ENCODE data around the gene CCR7. TPM values are rescaled to one million over a fixed set of nuclear protein-coding genes. Genes with fewer than 3 reads are reported as not detected.

The CCR7 gene
- total and polyA plus RNA-seq, 12 donors = 0.10 to 1.7 (median 0.46) TPM; not detected in 7

- no peaks in the 10 kb centered on the region for H3K9me3 ChIP-seq
- no peak for TF ChIP-seq CTCF (IDR thresholded peaks at IDR 0.05)
- DNase-seq (peak in 1 of 2 donors; percentile 77), ATAC-seq (peak; percentile 25 to 55 (median 36))
- H3K36me3 ChIP-seq = peaks cover 0 to 9% (median 0%) of the 10 kb centered on the region in 9 donors
- WGBS, 2 donors = 31 to 41% methylated on average over 16 of the region's 16 CpGs
- intact Hi-C loops (cut with DNase I) = loop anchor here in 5 of 10 donors (2.0 to 10.0 kb wide), 5 partner anchors 20 to 262 kb away; partner anchors contain the start of genes IGFBP4 (in 3 of the 5) and RARA (in 1 of the 5)
- peaks cover 44 to 96% (median 82%) of the 10 kb centered on the region in 9 donors for H3K4me1 ChIP-seq
- peak overlapping the region in 6 of 10 donors; percentile 20 to 33 (median 26) for H3K4me3 ChIP-seq
- H3K27ac ChIP-seq = peak overlapping the region; percentile 43 to 94 (median 82)
- no peaks in the 10 kb centered on the region for H3K27me3 ChIP-seq
Observed at GRCh38 chr17:40556884-40557414, 8.3 kb downstream of the CCR7 start.

GRCh38 chr17:40556198-40556661 is 9.0 kb downstream of the CCR7 start:
- intact Hi-C loops (cut with DNase I) = loop anchor here in 5 of 10 donors (2.0 to 10.0 kb wide), 5 partner anchors 19 to 261 kb away; partner anchors contain the start of genes IGFBP4 (in 3 of the 5) and RARA (in 1 of the 5)
- Histone ChIP-seq H3K9me3 (no peaks in the 10 kb centered on the region), H3K27me3 (no peaks in the 10 kb centered on the region), H3K4me1 (peaks cover 48 to 99% (median 90%) of the 10 kb centered on the region in 9 donors), H3K4me3 (peak overlapping the region in 2 of 10 donors; percentile 8 to 33), H3K36me3 (peaks cover 0 to 9% (median 0%) of the 10 kb centered on the region in 9 donors), H3K27ac (peak overlapping the region; percentile 43 to 94 (median 82))
- TF ChIP-seq CTCF (IDR thresholded peaks at IDR 0.05) = no peak
- 86 to 94% methylated on average over 1 of the region's 1 CpG for WGBS, 2 donors
- ATAC-seq = no peak
- DNase-seq = no peak

- no peak for TF ChIP-seq CTCF (IDR thresholded peaks at IDR 0.05)
- H3K36me3 ChIP-seq = peaks cover 0 to 9% (median 0%) of the 10 kb centered on the region in 9 donors
- no peaks in the 10 kb centered on the region for H3K27me3 ChIP-seq
- intact Hi-C loops (cut with DNase I) = loop anchor here in 5 of 10 donors (2.0 to 10.0 kb wide), 5 partner anchors 19 to 261 kb away; partner anchors contain the start of genes IGFBP4 (in 3 of the 5) and RARA (in 1 of the 5)
- no peak overlapping the region for H3K4me3 ChIP-seq
- no peak for DNase-seq
- ATAC-seq = no peak
- peak overlapping the region in 9 of 10 donors; percentile 45 to 94 (median 87) for H3K27ac ChIP-seq
- H3K9me3 ChIP-seq = no peaks in the 10 kb centered on the region
- 88 to 92% methylated on average over 26 of the region's 26 CpGs for WGBS, 2 donors
- peaks cover 46 to 100% (median 93%) of the 10 kb centered on the region in 9 donors for H3K4me1 ChIP-seq
Observed at GRCh38 chr17:40555296-40556190, 9.7 kb downstream of the CCR7 start.

All from heart right ventricle (tissue), 16 donors.